GM10266 (cell line): ENCODE data around the gene USP5.

Source experiments
- DNase-seq: peaks from one replicate; pipeline ENCODE4 v3.0.0; 2012; ENCODE audit errors: extremely low spot score
- TF ChIP-seq, protein P1 (sequence below): IDR thresholded peaks from 2 replicates; pipeline ENCODE4 v1.5.1; 2012; ENCODE audit warnings: mild to moderate bottlenecking, low read depth; ENCODE audit not compliant: control insufficient read depth, insufficient read depth; ENCODE audit errors: missing control alignments

Gene USP5

GRCh38 chr12:6830999-6831398 lies 21.0 kb upstream of the USP5 start:
- no peak for DNase-seq
- TF ChIP-seq, protein P1, sequence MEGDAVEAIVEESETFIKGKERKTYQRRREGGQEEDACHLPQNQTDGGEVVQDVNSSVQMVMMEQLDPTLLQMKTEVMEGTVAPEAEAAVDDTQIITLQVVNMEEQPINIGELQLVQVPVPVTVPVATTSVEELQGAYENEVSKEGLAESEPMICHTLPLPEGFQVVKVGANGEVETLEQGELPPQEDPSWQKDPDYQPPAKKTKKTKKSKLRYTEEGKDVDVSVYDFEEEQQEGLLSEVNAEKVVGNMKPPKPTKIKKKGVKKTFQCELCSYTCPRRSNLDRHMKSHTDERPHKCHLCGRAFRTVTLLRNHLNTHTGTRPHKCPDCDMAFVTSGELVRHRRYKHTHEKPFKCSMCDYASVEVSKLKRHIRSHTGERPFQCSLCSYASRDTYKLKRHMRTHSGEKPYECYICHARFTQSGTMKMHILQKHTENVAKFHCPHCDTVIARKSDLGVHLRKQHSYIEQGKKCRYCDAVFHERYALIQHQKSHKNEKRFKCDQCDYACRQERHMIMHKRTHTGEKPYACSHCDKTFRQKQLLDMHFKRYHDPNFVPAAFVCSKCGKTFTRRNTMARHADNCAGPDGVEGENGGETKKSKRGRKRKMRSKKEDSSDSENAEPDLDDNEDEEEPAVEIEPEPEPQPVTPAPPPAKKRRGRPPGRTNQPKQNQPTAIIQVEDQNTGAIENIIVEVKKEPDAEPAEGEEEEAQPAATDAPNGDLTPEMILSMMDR = no peak

- TF ChIP-seq, protein P1 = no peak
- DNase-seq = no peak
Measured at GRCh38 chr12:6831450-6831995, 20.4 kb upstream of the USP5 start.

DNA sequence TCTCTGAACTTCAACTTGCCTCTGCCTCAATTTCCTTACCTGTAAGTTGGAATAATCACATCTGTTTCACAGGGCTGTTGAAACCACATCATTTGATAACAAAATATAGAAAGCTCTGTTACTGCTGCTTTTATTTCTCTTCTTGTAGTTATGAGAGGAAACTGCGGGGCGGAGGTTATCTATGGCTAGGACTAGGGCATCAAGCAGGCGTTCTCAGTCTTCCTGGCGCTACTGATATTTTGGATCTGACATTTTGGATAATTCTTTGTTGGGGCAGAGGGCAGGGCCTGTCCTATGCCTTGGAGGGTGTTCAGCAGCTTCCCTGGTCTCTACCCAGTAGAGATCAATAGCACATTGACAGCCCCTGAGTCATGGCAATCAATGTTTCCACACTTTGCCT lies 19.8 kb upstream of the USP5 start:
- no peak for DNase-seq

DNA sequence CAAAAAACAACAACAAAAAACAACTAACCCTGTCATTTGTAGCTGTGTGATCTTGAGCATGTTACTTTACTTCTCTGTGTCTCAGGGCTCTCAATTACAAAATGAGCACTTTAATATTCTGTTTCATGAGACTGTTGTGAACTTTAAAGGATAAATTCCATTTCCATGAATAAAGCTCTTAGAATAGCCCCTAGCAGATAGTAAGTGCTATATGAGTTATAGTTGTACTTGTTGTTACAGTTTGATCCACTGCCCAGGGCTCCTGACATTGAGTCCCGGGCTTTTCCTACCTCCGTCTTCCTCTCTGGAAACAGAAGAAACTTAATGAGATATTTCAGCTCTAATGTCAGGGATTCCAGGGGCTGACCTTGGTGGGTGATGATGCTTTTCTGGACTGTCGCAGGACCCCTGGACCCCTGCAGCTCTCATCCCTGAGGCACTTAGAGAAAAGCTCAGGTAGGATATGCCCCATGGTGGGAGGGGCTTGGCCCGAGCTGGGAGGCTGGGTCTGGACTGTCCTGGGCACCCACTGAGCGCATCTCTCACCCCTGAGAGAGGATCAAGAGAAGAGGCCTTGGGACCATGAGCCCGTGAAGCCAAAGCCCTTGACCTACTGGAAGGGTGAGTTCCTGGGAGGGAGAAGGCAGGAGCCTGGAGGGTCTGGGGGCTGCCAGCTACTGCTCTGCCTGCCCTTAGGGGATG lies 18.6 kb upstream of the USP5 start:
- TF ChIP-seq, protein P1 = no peak
- DNase-seq = no peak

More for the DNA sequence above, 19.8 kb upstream of the USP5 start:
- TF ChIP-seq, protein P1 = no peak

DNA sequence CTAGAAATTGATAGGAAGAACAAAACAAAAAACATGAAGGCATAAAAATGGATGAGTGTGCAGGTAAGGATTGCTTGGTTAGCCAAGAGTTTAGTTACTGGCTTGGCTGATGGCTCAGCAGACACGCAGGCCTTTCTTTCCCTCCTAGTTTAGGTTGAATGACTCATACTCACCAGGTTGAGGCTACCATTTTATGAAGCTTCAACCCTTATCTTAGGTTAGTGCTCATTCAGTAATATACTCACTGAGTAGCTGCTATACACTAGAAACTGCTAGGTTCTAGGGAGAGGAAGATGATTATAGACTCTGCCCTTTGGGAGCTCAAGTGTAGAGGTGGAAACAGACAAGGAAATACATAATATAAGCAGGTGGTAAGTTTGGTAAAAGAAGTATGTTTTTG lies 17.7 kb upstream of the USP5 start:
- no peak for DNase-seq
- TF ChIP-seq, protein P1 = no peak

- no peak for DNase-seq
- TF ChIP-seq, protein P1 = no peak
Measured at GRCh38 chr12:6834873-6835272, 17.1 kb upstream of the USP5 start.

- DNase-seq = no peak
- TF ChIP-seq, protein P1 = no peak
Measured at GRCh38 chr12:6836851-6837250, 15.1 kb upstream of the USP5 start.
